Astrocyte of the spinal cord (primary cell): ENCODE results near the gene DNAJC15.

Experiments used
- DNase-seq: peaks from one replicate; pipeline ENCODE4 v3.0.0; 2011; ENCODE audit warnings: low read depth, low spot score
- H3K4me3 ChIP-seq: 2 replicates; pipeline ENCODE4 v1.5.1; 2011; ENCODE audit warnings: low read depth, mild to moderate bottlenecking, low read length, moderate library complexity
- CTCF ChIP-seq: IDR thresholded peaks from 2 replicates; pipeline ENCODE4 v1.5.1; 2012; ENCODE audit warnings: low read depth, mild to moderate bottlenecking, low read length, inconsistent platforms
- in situ Hi-C: cut with HindIII; loops from 2 replicates; pipeline ENCODE4 v1.10.0; 2017; ENCODE audit warnings: low sequenced_read_pairs

Gene DNAJC15

GRCh38 chr13:43014162-43014561 is 9.2 kb upstream of the DNAJC15 start:
- in situ Hi-C loops, result no loop called here
- no peak for DNase-seq
- TF ChIP-seq CTCF, result no peak
- no peak overlapping the region for H3K4me3 ChIP-seq

- in situ Hi-C loops, result no loop called here
- H3K4me3 ChIP-seq, result no peak overlapping the region
- DNase-seq, result no peak
- TF ChIP-seq CTCF, result no peak
Observed at GRCh38 chr13:43016226-43016625, 7.2 kb upstream of the DNAJC15 start.

GRCh38 chr13:43019811-43020210 is 3.6 kb upstream of the DNAJC15 start:
- in situ Hi-C loops, result no loop called here
- no peak for DNase-seq
- no peak for TF ChIP-seq CTCF
- no peak overlapping the region for H3K4me3 ChIP-seq

- no peak overlapping the region for H3K4me3 ChIP-seq
- DNase-seq, result no peak
- in situ Hi-C loops, result no loop called here
- TF ChIP-seq CTCF, result no peak
Observed at GRCh38 chr13:43020794-43021193, 2.6 kb upstream of the DNAJC15 start.

GRCh38 chr13:43021926-43022670 is 1.3 kb upstream of the DNAJC15 start:
- TF ChIP-seq CTCF, result no peak
- no peak for DNase-seq
- in situ Hi-C loops, result no loop called here
- no peak overlapping the region for H3K4me3 ChIP-seq

- in situ Hi-C loops, result no loop called here
- DNase-seq, result no peak
- H3K4me3 ChIP-seq, result peak overlapping the region; percentile 64
- TF ChIP-seq CTCF, result no peak
Observed at GRCh38 chr13:43022934-43023288, 475 bp upstream of the DNAJC15 start.
